Astrocyte (in vitro differentiated cells and primary cell): ENCODE results near the gene TMEM184A. TPM values are rescaled to one million over a fixed set of nuclear protein-coding genes. Genes with fewer than 3 reads are reported as not detected.

Experiments
- DNase-seq: peaks from one replicate; pipeline ENCODE4 v3.0.0-alpha.2; 2010; ENCODE audit warnings: low read depth
- FAIRE-seq: peaks from 2 replicates; lab custom pipeline; 2011; peaks lifted over from hg19 to GRCh38; lab: Jason Lieb, UNC
- H2AFZ ChIP-seq: 2 replicates; pipeline ENCODE4 v1.6.0; 2012; ENCODE audit warnings: low read depth, low read length, inconsistent platforms
- H3K27ac ChIP-seq: 2 replicates; pipeline ENCODE4 v1.5.1; 2011; ENCODE audit warnings: low read depth, low read length, inconsistent platforms
- H3K27me3 ChIP-seq: 2 replicates; pipeline ENCODE4 v1.6.0; 2011; ENCODE audit warnings: low read length, inconsistent platforms; ENCODE audit not compliant: insufficient read depth
- H3K36me3 ChIP-seq: 2 replicates; pipeline ENCODE4 v1.5.1; 2011; ENCODE audit warnings: low read length, inconsistent platforms; ENCODE audit not compliant: insufficient read depth
- H3K4me1 ChIP-seq: 2 replicates; pipeline ENCODE4 v1.5.1; 2011; ENCODE audit warnings: low read length, inconsistent platforms; ENCODE audit not compliant: insufficient read depth
- H3K4me2 ChIP-seq: 2 replicates; pipeline ENCODE4 v1.6.0; 2012; ENCODE audit warnings: low read length, inconsistent platforms
- H3K4me3 ChIP-seq: 2 replicates; pipeline ENCODE4 v1.5.1; 2011; ENCODE audit warnings: low read depth, mild to moderate bottlenecking, low read length, inconsistent platforms; ENCODE audit not compliant: insufficient read depth
- H3K79me2 ChIP-seq: 2 replicates; pipeline ENCODE4 v1.6.0; 2012; ENCODE audit warnings: mild to moderate bottlenecking, low read length, inconsistent platforms; ENCODE audit not compliant: insufficient read depth
- H3K9ac ChIP-seq: 2 replicates; pipeline ENCODE4 v1.6.0; 2012; ENCODE audit warnings: mild to moderate bottlenecking, low read length, inconsistent platforms
- H3K9me3 ChIP-seq: 2 replicates; pipeline ENCODE4 v1.5.1; 2012; ENCODE audit warnings: low read depth, mild to moderate bottlenecking, low read length, inconsistent platforms; ENCODE audit not compliant: insufficient read depth
- H4K20me1 ChIP-seq: 2 replicates; pipeline ENCODE4 v1.6.0; 2012; ENCODE audit warnings: low read length, inconsistent platforms; ENCODE audit not compliant: insufficient read depth
- H3K27ac Mint-ChIP-seq: one replicate; pipeline ENCODE4 v1.8.0; 2021; ENCODE audit warnings: mild to moderate bottlenecking, mixed read lengths; ENCODE audit not compliant: unreplicated experiment
- H3K27me3 Mint-ChIP-seq: one replicate; pipeline ENCODE4 v1.8.0; 2021; ENCODE audit warnings: low read depth, mixed read lengths; ENCODE audit not compliant: unreplicated experiment
- H3K36me3 Mint-ChIP-seq: one replicate; pipeline ENCODE4 v1.8.0; 2021; ENCODE audit warnings: low read depth, mixed read lengths; ENCODE audit not compliant: unreplicated experiment
- H3K4me1 Mint-ChIP-seq: one replicate; pipeline ENCODE4 v1.8.0; 2021; ENCODE audit warnings: low read depth, mixed read lengths; ENCODE audit not compliant: unreplicated experiment
- H3K4me3 Mint-ChIP-seq: one replicate; pipeline ENCODE4 v1.8.0; 2021; ENCODE audit warnings: mild to moderate bottlenecking, moderate library complexity, mixed read lengths; ENCODE audit not compliant: unreplicated experiment
- H3K9me3 Mint-ChIP-seq: one replicate; pipeline ENCODE4 v1.8.0; 2021; ENCODE audit warnings: mild to moderate bottlenecking, mixed read lengths; ENCODE audit not compliant: unreplicated experiment
- EZH2 ChIP-seq: IDR thresholded peaks from 2 replicates; pipeline ENCODE4 v1.6.1; 2012; ENCODE audit warnings: mild to moderate bottlenecking, low read length, inconsistent platforms; ENCODE audit not compliant: insufficient read depth
- total RNA-seq: library from RNA; stranded (reverse); gene quantifications from 2 replicates; pipeline ENCODE4 v1.2.1, GENCODE V29; 2021
- TF ChIP-seq, protein P1 (sequence below): IDR thresholded peaks from 2 replicates; pipeline ENCODE4 v1.5.1; 2011; ENCODE audit warnings: low read depth, mild to moderate bottlenecking, inconsistent platforms, low read length, moderate library complexity; ENCODE audit not compliant: insufficient read depth

Gene TMEM184A
- total RNA-seq, 1 donor from 2014 or later = 2.1 TPM

GRCh38 chr7:1560620-1561031 lies 4.6 kb upstream of the TMEM184A start:
- no peak overlapping the region for H3K27ac ChIP-seq
- Mint-ChIP-seq H3K4me1 (peaks cover 9% of the 10 kb centered on the region), H3K36me3 (no peaks in the 10 kb centered on the region), H3K9me3 (no peaks in the 10 kb centered on the region), H3K27ac (no peak overlapping the region), H3K27me3 (no peaks in the 10 kb centered on the region), H3K4me3 (no peak overlapping the region)
- H4K20me1 ChIP-seq = no peaks in the 10 kb centered on the region
- H3K27me3 ChIP-seq = no peaks in the 10 kb centered on the region
- no peaks in the 10 kb centered on the region for H3K9me3 ChIP-seq
- no peak for FAIRE-seq
- H3K4me2 ChIP-seq = no peak overlapping the region
- DNase-seq = no peak
- no peak overlapping the region for H3K9ac ChIP-seq
- no peaks in the 10 kb centered on the region for H3K79me2 ChIP-seq
- no peak overlapping the region for H3K4me3 ChIP-seq
- TF ChIP-seq, protein P1, sequence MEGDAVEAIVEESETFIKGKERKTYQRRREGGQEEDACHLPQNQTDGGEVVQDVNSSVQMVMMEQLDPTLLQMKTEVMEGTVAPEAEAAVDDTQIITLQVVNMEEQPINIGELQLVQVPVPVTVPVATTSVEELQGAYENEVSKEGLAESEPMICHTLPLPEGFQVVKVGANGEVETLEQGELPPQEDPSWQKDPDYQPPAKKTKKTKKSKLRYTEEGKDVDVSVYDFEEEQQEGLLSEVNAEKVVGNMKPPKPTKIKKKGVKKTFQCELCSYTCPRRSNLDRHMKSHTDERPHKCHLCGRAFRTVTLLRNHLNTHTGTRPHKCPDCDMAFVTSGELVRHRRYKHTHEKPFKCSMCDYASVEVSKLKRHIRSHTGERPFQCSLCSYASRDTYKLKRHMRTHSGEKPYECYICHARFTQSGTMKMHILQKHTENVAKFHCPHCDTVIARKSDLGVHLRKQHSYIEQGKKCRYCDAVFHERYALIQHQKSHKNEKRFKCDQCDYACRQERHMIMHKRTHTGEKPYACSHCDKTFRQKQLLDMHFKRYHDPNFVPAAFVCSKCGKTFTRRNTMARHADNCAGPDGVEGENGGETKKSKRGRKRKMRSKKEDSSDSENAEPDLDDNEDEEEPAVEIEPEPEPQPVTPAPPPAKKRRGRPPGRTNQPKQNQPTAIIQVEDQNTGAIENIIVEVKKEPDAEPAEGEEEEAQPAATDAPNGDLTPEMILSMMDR = no peak
- TF ChIP-seq EZH2 = no peak
- no peaks in the 10 kb centered on the region for H3K36me3 ChIP-seq
- no peak overlapping the region for H2AFZ ChIP-seq
- H3K4me1 ChIP-seq = peaks cover 7% of the 10 kb centered on the region

- no peak overlapping the region for H3K27ac Mint-ChIP-seq
- no peak overlapping the region for H3K4me3 Mint-ChIP-seq
- Histone ChIP-seq H4K20me1 (no peaks in the 10 kb centered on the region), H3K27me3 (no peaks in the 10 kb centered on the region), H3K9ac (no peak overlapping the region), H3K9me3 (no peaks in the 10 kb centered on the region), H3K36me3 (no peaks in the 10 kb centered on the region), H3K27ac (no peak overlapping the region), H3K4me1 (peaks cover 14% of the 10 kb centered on the region), H3K4me2 (no peak overlapping the region), H2AFZ (no peak overlapping the region), H3K79me2 (no peaks in the 10 kb centered on the region), H3K4me3 (no peak overlapping the region)
- peaks cover 9% of the 10 kb centered on the region for H3K4me1 Mint-ChIP-seq
- FAIRE-seq = no peak
- H3K27me3 Mint-ChIP-seq = no peaks in the 10 kb centered on the region
- no peak for DNase-seq
- H3K36me3 Mint-ChIP-seq = no peaks in the 10 kb centered on the region
- no peaks in the 10 kb centered on the region for H3K9me3 Mint-ChIP-seq
- TF ChIP-seq EZH2 = no peak
- TF ChIP-seq, protein P1 = no peak
Observed at GRCh38 chr7:1559626-1560590, 3.9 kb upstream of the TMEM184A start.
